GM23338 (cell line): ENCODE measurements around the gene IGSF6.

ENCODE experiments used
- CTCF ChIP-seq, 2 experiments: fragments of 200-600 bp in 1 of 2; sonication (generic) in 1 of 2; conservative IDR thresholded peaks; 2 replicates each; pipeline versions ENCODE4 v1.5.1 to v1.6.1; 2016 to 2017; ENCODE audit warnings: antibody characterized with exemption in 2 of 2, low read depth in 2 of 2, mild to moderate bottlenecking in 2 of 2, moderate library complexity in 1 of 2
- EZH2phosphoT487 ChIP-seq: fragments of 200-600 bp; sonication (generic); IDR thresholded peaks from one replicate; pipeline ENCODE4 v1.8.1; 2018; ENCODE audit warnings: antibody characterized with exemption; ENCODE audit not compliant: unreplicated experiment
- POLR2AphosphoS5 ChIP-seq: IDR thresholded peaks from 2 replicates; pipeline ENCODE4 v1.6.1; 2016; ENCODE audit warnings: antibody characterized with exemption, low read depth
- REST ChIP-seq: IDR thresholded peaks from one replicate; pipeline ENCODE4 v1.6.1; 2018; ENCODE audit warnings: antibody characterized with exemption; ENCODE audit not compliant: unreplicated experiment

- no peak for TF ChIP-seq CTCF (conservative IDR thresholded peaks at IDR 0.05; ENCODE audit: low read depth in 2 of 2)
- TF ChIP-seq EZH2phosphoT487: no peak
- TF ChIP-seq REST: no peak
- TF ChIP-seq POLR2AphosphoS5: no peak
Observed at GRCh38 chr16:21637032-21637968, 15.1 kb downstream of the IGSF6 start.
